T-helper 9 cell (primary cell): ENCODE measurements around the gene CRMP1.
"Not testable (repeated sequence)": the region's sequence is repeated elsewhere in the genome, so short reads cannot be mapped to it uniquely, and the experiment has no call there.

Experiments used
- DNase-seq: peaks from one replicate; pipeline ENCODE4 v3.0.0-alpha.2; 2020

Gene CRMP1

GRCh38 chr4:5816851-5817375 is 76.0 kb downstream of the CRMP1 start:
- DNase-seq, result no peak

GRCh38 chr4:5816101-5816500 is 76.8 kb downstream of the CRMP1 start:
- DNase-seq, result no peak

GRCh38 chr4:5815641-5816040 is 77.2 kb downstream of the CRMP1 start:
- DNase-seq, result no peak

DNA sequence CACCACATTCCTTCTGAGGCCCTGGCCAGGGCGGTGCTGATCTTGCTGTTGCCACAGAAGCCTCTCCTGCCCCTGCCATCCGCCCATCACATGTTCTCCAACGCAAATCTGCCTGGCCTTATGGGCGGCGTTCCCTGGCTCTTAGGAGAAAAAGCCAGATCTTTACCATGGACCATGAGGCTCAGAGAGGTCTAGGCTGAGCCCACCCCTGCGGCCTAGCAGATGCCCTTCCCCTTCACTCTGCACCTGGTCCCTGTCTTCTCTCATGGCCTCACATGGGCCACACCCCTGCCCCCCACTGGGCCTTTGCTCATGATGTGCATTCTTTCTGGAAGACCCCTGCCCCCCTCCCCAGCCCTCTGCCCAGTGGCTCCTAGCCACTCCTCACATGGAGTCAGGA is 78.5 kb downstream of the CRMP1 start:
- no peak for DNase-seq

DNA sequence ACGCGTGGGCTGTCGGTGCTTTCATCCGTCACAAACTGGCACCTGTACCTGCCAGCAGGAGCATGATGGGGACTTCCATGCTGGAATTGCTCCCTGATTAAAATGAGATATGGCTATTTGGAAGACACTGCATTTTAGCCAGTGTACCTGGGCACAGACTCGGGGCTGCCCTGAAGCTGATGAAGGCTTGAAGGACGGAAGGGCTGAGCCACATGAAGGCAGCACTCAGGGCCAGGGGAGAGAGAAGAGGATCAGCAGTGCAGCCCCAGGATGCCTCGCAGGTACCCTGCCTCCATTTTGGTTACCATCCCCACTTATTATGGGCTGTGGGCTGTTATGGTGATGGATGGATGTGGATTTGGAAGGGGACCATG is 79.0 kb downstream of the CRMP1 start:
- DNase-seq, result no peak

GRCh38 chr4:5812506-5813229 is 80.2 kb downstream of the CRMP1 start:
- DNase-seq, result no peak

- not testable (repeated sequence) for DNase-seq
These were observed 80.8 kb downstream of the CRMP1 start for GRCh38 chr4:5812057-5812456.

- no peak for DNase-seq
These were observed 82.0 kb downstream of the CRMP1 start for GRCh38 chr4:5810770-5811430.

DNA sequence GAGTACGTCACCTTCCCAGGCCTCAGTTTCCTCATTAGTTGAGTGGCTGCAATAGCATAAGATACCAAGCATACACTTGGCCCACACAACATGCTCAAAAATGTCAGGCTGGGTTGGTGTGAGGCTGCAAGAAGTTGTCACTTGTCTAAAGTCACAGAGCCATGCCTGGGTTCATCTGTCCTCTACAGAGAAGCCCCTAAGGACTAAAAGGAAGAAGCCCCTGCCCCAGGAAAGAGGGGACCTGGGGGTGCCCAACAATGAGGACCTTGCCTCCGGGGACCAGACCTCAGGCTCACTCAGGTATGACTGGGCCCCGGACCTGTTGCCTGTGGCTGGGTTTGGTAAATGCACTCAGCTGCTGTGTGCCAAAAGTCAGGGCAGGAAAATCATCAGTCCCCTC is 82.7 kb downstream of the CRMP1 start:
- no peak for DNase-seq

GRCh38 chr4:5809216-5809776 is 83.6 kb downstream of the CRMP1 start:
- DNase-seq, result no peak

- DNase-seq, result no peak
These were observed 84.7 kb downstream of the CRMP1 start for GRCh38 chr4:5808081-5808741.

DNA sequence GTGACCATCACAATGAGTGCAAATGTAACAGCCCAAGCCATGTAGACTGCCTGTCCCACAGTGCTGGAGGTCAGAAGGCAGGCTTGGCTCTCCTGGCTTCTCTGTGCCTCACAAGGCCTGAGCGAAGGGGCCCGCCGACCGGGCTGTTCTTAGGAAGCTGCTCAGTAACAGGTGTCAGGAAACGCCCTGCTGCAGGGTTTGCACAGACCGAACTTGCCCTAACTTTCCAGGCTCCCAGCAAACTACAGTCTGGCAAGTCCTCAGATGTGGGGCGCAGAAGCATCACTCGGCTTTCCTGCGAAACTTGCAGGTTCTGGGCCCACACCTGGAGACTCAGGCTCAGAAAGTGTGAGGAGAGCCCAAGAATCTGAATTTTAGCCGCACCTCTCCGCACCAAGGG is 87.6 kb downstream of the CRMP1 start:
- DNase-seq, result no peak

DNA sequence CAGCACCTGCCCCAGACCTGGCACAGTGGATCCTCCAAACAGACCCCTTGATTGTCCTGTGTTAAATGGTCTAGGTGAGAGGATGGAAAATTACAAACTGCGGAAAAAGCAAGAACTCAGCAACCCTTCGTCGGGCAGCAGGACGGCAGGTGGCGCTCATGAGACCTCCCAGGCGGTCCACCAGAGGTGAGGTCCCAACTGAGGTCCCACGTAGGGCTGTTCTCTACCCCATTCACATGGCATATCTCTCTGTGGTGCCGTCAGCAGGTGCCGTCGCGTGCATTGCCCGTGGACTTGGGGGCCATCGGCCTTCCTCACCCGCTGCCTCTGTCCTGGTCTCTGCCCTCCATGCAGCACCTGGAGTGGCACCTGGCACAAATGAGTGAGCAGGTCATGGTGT is 88.2 kb downstream of the CRMP1 start:
- no peak for DNase-seq

DNA sequence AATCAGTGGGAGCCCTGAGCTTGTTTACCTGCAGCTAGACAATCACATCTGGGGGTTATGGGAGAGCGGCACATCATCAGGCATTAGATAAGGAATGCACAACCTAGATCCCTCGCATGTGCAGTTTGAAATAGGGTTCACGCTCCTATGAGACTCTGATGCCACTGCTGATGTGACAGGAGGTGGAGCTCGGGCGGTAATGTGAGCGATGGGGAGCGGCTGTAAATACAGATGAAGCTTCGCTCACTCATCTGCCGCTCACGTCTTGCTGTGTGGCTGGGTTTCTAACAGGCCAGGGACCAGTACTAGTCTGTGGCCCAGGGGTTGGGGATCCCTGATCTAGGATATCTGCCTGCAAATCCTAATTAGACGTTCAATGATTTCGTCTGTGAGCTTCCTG is 90.3 kb downstream of the CRMP1 start:
- DNase-seq, result no peak

- no peak for DNase-seq
These were observed 91.2 kb downstream of the CRMP1 start for GRCh38 chr4:5801696-5802095.

DNA sequence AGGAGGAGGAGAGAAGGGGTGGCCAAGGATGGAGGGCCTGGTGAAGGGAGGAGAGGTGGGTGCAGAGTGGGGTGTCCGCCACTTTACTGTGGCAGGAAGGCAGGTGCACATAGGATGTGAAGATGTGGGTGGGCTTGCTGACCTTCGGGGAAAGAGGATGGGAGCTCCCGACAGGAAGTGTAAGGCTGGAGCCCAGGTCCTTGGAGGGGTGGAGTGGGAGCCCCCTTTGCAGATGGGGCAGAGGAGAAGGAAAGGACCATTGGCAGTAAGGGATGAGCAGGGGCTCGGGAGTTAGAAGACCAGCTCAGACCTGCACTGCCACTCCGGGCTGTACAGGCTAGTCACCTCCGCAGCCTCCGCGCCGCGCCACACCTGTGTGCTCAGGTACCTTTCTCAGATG is 92.4 kb downstream of the CRMP1 start:
- no peak for DNase-seq

- DNase-seq, result no peak
These were observed 93.5 kb downstream of the CRMP1 start for GRCh38 chr4:5799406-5799805.

GRCh38 chr4:5798946-5799345 is 93.9 kb downstream of the CRMP1 start:
- no peak for DNase-seq

DNA sequence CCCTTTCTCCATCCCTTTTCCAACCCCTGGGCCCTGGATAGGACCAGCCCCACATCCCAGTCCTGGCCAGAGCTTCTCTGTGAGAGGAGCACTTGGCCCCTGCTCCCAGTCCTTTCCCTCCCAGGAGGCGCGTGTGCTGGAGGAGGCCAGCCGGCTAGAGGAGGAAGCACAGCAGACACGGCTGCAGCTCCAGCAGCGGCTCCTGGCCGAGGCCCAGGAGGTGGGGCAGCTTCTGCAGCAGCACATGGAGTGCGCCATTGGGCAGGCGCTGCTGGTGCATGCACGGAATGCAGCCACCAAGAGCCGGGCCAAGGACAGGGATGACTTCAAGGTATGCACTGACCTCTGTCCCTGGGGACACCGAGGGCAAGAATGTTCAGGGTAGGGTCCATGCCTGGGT is 94.4 kb downstream of the CRMP1 start:
- DNase-seq, result no peak

DNA sequence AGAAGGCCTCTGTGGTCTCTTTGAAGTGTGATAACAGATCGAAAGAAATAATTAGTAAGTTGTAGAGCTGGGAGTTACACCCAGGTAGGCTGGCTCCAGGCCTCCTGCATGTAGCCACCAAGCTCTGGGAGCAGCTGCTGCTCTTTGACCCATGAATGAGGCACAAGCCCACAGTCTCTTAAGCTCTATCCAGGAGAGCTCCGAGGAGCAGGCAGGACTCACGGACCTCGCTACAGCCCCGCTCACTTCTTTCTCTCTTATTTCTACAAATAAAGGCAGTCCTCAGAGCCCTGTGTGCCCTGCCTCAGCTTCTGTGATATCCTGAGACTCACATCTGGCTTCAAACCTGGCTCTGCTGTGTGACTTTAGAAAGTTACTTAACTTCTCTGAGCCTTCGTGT is 95.0 kb downstream of the CRMP1 start:
- DNase-seq, result no peak

- DNase-seq, result no peak
These were observed 95.9 kb downstream of the CRMP1 start for GRCh38 chr4:5796976-5797375.

GRCh38 chr4:5795580-5795979 is 97.3 kb downstream of the CRMP1 start:
- DNase-seq, result no peak

DNA sequence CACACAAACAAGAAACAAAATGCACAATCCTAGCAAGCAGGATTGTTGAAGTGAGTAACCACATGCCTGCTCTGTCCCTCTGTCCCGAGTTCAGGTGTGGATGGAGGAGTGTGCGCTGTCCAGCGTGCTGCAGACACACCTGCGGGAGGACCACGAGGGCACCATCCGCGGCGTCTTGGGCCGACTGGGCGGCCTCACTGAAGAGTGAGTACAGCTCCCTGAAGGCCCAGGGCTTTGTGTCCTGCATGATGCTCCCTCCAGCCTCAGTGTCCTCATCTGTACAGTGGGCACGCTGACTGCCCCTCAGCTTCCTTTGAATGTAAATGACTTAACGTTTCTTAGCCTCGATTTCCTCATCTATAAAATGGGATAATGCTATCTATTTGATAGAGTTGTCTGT is 99.4 kb downstream of the CRMP1 start:
- DNase-seq, result no peak

DNA sequence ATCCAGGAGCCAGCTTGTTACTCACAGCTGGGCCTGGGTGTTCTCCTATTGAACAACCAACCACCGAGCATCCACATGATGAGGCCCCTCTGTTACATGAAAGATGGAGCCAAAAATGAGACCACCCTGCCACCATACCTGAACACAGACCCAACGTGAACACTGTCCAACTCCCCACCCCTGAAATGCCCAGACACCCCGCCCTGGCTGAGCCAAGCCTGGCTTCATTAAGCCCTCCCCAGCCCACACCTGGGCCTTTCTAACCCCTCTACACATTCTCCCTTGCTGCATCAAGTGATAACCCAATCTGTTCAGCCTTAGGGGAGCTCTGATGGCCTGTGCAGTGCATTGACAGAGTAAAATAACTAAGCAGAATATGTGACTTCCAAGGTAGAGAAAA is 101.2 kb downstream of the CRMP1 start:
- no peak for DNase-seq
